GM21515 (cell line): Measurements from ENCODE around the gene CNTN5.

Source experiments
- ATAC-seq: cut with Tn5 transposase; IDR thresholded peaks from one replicate; pipeline ENCODE4 v1.9.1; 2021; ENCODE audit not compliant: unreplicated experiment

Gene CNTN5

DNA sequence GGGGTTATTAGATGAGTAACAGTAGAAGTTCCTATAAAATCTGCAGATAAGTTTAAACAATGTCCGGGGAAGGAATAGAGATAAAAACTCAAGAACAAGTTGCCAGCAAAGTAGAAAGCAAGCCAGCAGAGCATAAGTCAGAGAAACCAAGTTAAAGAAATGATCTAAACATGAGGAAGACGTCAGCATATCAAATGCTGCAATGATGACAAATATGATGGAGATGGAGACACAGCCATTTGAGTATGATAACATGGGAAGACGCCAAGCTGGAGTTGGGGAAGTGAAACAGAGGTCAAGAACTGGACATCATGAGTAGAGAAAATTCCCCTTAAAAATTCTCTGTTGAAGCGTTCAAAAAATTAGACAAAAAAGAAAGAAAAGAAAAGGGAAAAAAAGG lies 571.5 kb downstream of the CNTN5 start:
- ATAC-seq = no peak

DNA sequence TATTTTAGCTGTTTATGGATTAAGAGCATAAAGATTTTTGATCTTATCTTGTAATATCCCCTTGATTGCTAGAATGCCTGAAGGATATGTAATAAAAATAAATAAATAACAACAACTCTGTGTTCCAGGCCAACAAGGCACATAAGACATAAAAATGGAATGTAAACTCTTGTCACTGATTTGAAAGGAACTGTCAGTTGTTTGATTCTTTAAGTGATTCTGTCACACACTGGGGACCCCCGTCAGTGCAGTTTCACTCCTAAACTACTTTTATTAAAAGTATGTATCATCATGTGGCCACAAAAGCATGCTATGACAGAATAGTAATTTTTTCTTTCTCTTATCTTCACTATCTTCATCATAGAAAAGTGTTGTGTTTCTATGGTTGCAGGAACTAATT lies 572.4 kb downstream of the CNTN5 start:
- ATAC-seq = no peak

GRCh38 chr11:99601179-99601578 lies 580.4 kb downstream of the CNTN5 start:
- no peak for ATAC-seq

DNA sequence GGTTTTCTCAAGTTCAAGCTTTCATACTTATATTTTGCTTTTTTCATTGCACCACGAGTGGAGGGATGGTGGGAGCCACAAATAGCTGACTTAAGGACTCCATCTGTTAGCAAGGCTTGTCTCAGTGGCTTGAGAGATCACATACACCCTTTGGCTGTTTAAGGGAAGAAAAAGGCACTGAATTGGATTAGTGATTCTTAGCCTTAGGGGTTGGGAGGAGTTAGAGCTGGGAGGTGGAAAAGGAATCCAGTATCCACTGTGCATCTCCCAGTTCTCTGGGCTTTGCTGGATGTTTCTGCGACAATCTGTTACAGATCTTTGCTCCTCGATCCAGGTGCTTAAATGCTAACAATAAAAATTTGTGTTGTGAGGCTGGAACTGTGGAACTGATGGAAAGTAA lies 593.6 kb downstream of the CNTN5 start:
- ATAC-seq = no peak

GRCh38 chr11:99630629-99631028 lies 609.9 kb downstream of the CNTN5 start:
- ATAC-seq = no peak

GRCh38 chr11:99631618-99632017 lies 610.9 kb downstream of the CNTN5 start:
- no peak for ATAC-seq

DNA sequence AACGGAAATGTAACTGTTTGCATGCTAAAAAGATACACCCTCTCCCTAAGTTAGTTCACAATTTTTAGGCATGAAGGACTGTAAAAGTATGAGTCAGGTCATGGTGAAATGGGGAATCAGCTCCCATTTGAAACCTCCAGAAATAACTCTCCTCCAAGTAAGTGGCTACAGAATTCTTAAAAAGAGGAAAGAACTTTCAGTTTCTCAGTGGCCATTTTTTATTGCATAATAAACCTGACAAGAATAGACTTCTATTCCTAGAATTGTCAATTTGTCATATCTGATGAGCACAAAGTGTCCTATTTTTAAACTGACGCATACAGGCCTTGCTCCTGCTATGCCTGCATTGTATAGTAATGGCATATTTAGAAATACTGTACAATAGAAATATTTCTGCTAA lies 612.2 kb downstream of the CNTN5 start:
- no peak for ATAC-seq

DNA sequence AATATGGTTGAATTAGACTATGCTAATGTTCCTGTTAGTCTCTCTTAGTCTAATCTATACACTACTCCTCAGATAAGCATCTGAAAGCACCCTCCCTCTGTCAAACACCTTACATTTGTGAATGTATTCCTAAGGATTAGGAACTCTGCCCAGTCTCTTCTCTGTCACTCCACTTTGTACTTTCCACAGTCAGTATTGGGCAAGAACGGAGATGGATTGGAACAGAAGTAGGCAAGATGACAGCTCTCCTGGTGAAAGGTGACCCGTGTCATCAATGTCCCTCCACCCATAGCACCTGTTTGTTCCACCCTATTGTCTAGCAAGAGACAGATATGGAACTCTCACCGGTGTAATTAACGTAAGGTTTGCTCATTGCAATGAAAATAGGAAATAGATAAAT lies 613.8 kb downstream of the CNTN5 start:
- ATAC-seq = no peak

GRCh38 chr11:99638073-99638553 lies 617.4 kb downstream of the CNTN5 start:
- ATAC-seq = no peak

- no peak for ATAC-seq
Observed at GRCh38 chr11:99640671-99641070, 619.9 kb downstream of the CNTN5 start.

DNA sequence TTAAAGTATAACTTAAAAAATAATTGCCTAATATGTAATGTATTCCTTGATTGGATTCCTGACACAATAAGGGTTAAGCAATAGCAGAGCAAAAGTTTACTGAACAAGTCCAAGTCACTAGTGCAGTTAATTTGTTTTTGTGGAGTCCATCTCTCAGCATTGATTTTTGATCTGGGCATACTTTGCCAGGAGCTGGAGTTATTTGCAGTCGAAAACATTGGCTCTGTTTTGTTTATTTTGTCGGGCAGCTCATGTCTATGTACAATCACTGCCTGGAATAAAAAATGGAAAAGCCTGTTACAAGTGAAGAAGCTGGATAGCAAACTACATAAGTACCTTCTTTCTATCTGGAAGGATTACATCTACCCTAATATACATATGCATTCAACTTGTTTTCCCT lies 625.2 kb downstream of the CNTN5 start:
- no peak for ATAC-seq

GRCh38 chr11:99670067-99670676 lies 649.4 kb downstream of the CNTN5 start:
- no peak for ATAC-seq

DNA sequence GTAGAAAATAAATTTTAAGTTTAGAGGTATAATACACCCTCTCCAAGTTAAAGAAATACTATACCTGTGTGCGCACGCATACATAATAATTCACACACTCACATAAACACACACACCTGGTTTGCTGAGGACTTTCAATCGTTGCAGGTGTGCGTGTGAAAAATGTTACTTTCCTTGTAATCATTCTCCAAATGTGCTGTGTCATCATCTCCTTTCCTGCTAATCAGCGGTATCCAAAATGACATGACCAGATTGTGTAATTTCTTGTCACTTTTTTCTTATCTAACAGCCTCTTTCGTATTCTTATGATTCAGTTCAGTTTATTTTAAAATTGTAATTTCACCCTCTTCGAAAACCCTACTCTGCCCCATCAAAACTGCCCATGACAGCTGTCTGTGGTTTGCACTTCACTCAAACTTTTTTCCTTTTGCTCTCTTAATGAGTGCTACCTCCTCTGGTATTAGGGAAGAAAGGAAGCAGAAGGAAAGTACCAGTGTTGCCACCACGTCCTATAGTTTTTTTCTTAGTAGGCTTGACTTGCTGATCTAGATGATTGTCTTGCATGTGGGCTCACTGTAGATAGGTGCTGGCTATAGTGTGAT lies 651.2 kb downstream of the CNTN5 start:
- no peak for ATAC-seq

GRCh38 chr11:99676292-99676691 lies 655.5 kb downstream of the CNTN5 start:
- no peak for ATAC-seq

- no peak for ATAC-seq
Observed at GRCh38 chr11:99682171-99682570, 661.4 kb downstream of the CNTN5 start.

GRCh38 chr11:99682646-99683045 lies 661.9 kb downstream of the CNTN5 start:
- ATAC-seq = no peak

- ATAC-seq = no peak
Observed at GRCh38 chr11:99683933-99684332, 663.2 kb downstream of the CNTN5 start.

GRCh38 chr11:99686838-99687237 lies 666.1 kb downstream of the CNTN5 start:
- no peak for ATAC-seq

DNA sequence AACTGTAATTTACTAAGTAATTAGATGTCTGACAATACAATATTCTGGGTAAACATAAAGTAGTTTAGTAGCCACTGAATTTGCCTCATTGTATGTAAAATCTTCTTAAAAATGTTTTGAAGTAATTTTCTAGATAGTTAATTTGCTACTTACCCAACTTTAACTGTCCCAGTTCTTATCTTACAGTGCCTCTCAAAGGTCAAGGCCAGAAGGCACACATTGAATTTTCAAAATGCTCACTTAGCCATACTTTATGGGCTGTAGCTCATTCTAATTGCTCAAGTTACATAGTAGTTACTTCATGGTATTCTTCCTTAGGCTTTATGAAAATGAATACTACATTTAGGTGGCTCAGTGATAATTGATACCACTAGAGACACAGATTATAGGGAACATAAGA lies 666.6 kb downstream of the CNTN5 start:
- ATAC-seq = no peak

- no peak for ATAC-seq
Observed at GRCh38 chr11:99693941-99694492, 673.3 kb downstream of the CNTN5 start.

DNA sequence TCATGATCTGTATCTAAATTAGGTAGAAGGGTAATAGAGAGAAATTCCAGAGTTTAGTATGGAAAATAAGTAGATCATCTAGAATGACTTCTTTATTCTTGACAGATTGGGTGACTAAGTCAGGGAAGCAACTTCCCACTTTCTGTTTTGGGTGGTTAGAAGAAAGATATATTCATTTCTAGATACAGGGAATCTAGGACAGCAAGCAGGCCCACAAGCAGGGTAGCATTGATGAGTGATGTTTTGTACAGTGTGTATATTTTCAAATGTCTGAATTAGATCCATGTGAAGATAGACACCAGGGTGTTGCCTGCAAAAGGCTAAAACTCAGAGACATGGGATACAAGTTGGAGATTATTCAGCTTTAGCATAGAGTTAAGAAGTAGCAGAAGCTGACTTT lies 674.4 kb downstream of the CNTN5 start:
- ATAC-seq = no peak

- ATAC-seq = no peak
Observed at GRCh38 chr11:99706848-99707247, 686.1 kb downstream of the CNTN5 start.
